Endodermal cell (in vitro differentiated cells): Measurements from ENCODE around the gene SMCO1. TPM values are rescaled to one million over a fixed set of nuclear protein-coding genes. Genes with fewer than 3 reads are reported as not detected.

Experiments
- DNase-seq: peaks from one replicate; pipeline ENCODE4 v3.0.0-alpha.2; 2017
- H3K27ac ChIP-seq: 2 replicates; pipeline ENCODE4 v1.5.1; 2013; ENCODE audit warnings: mild to moderate bottlenecking, low read depth, low read length, moderate library complexity
- H3K27me3 ChIP-seq: 2 replicates; pipeline ENCODE4 v1.6.1; 2013; ENCODE audit warnings: mild to moderate bottlenecking, low read length, moderate library complexity; ENCODE audit not compliant: insufficient read depth, control insufficient read depth, poor library complexity, severe bottlenecking
- H3K36me3 ChIP-seq: 2 replicates; pipeline ENCODE4 v1.7.0; 2013; ENCODE audit warnings: mild to moderate bottlenecking, low read length, moderate library complexity; ENCODE audit not compliant: control insufficient read depth, insufficient read depth
- H3K4me1 ChIP-seq: one replicate; pipeline ENCODE4 v1.7.0; 2013; ENCODE audit warnings: low read length; ENCODE audit not compliant: control insufficient read depth, insufficient read depth
- H3K4me3 ChIP-seq: 2 replicates; pipeline ENCODE4 v1.5.1; 2013; ENCODE audit warnings: mild to moderate bottlenecking, low read length, moderate library complexity
- H3K9ac ChIP-seq: 2 replicates; pipeline ENCODE4 v1.6.1; 2013; ENCODE audit warnings: mild to moderate bottlenecking, low read length, moderate library complexity; ENCODE audit not compliant: poor library complexity, severe bottlenecking; ENCODE audit errors: extremely low read depth
- H3K9me3 ChIP-seq: 2 replicates; pipeline ENCODE4 v1.6.1; 2013; ENCODE audit warnings: mild to moderate bottlenecking, low read length, moderate library complexity; ENCODE audit not compliant: control insufficient read depth
- H3K27ac Mint-ChIP-seq: 2 replicates; pipeline ENCODE4 v1.8.0; 2020; ENCODE audit warnings: mixed read lengths
- H3K27me3 Mint-ChIP-seq: 2 replicates; pipeline ENCODE4 v1.8.0; 2021; ENCODE audit warnings: mild to moderate bottlenecking, mixed read lengths; ENCODE audit not compliant: insufficient read depth
- H3K36me3 Mint-ChIP-seq: 2 replicates; pipeline ENCODE4 v1.8.0; 2020; ENCODE audit warnings: low read depth, mixed read lengths
- H3K4me1 Mint-ChIP-seq: 2 replicates; pipeline ENCODE4 v1.8.0; 2020; ENCODE audit warnings: mixed read lengths
- H3K4me3 Mint-ChIP-seq: 2 replicates; pipeline ENCODE4 v1.8.0; 2020; ENCODE audit warnings: mild to moderate bottlenecking, moderate library complexity, mixed read lengths
- H3K9me3 Mint-ChIP-seq: 2 replicates; pipeline ENCODE4 v1.8.0; 2020; ENCODE audit warnings: mild to moderate bottlenecking, mixed read lengths
- WGBS, 2 experiments: methylation state at CpG; one replicate each; pipeline versions ENCODE4 v1.1.5 to v1.1.7; 2013; ENCODE audit warnings: missing lambda C conversion rate in 2 of 2, mixed read lengths in 1 of 2; ENCODE audit not compliant: insufficient coverage in 1 of 2, insufficient read length in 1 of 2; 5-methylcytosine and 5-hydroxymethylcytosine counted together
- total RNA-seq, 2 donors: library from RNA; stranded (reverse); fragmentation: NEBNext Ultra II Directional in 1 of 2; extraction: Animal tissue kit (Norgen Biotek cat#: 25700) in 1 of 2; gene quantifications; 2 replicates in 1 of 2; 3 replicates in 1 of 2; pipeline ENCODE4 v1.2.1, GENCODE V29; 2021
- TF ChIP-seq, protein P1 (sequence below): fragments of 200-600 bp; sonication (generic); conservative IDR thresholded peaks from 2 replicates; pipeline ENCODE4 v1.5.0; 2021; ENCODE audit warnings: antibody characterized with exemption, mild to moderate bottlenecking

SMCO1 gene
- total RNA-seq, 2 donors from 2014 or later, result not detected

DNA sequence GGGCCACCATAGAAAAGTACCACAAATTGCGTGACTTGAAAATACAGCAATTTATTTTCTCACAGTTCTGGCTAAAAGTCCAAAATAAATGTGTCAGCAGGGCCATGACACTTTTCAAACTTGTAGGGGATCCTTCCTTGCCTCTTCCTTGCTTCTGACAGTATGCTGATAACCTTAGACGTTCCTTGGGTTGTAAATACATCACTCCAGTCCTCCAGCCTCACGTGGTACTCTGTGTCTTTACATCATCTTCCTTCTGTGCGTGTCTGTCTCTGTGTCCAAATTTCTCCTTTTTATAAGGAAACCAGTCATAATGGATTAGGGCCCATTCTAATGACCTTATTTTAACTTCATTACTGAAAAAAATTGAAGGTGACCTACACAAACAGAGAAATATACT, 19.0 kb downstream of the SMCO1 start:
- Histone ChIP-seq H3K36me3 (peaks cover 25% of the 10 kb centered on the region), H3K4me1 (no peaks in the 10 kb centered on the region), H3K4me3 (no peak overlapping the region), H3K9ac (no peak overlapping the region), H3K9me3 (no peaks in the 10 kb centered on the region), H3K27me3 (no peaks in the 10 kb centered on the region), H3K27ac (no peak overlapping the region)
- Mint-ChIP-seq H3K4me1 (peaks cover 17% of the 10 kb centered on the region), H3K27me3 (no peaks in the 10 kb centered on the region), H3K36me3 (peaks cover 40% of the 10 kb centered on the region), H3K4me3 (no peak overlapping the region), H3K9me3 (no peaks in the 10 kb centered on the region), H3K27ac (no peak overlapping the region)
- no peak for DNase-seq
- TF ChIP-seq, protein P1, sequence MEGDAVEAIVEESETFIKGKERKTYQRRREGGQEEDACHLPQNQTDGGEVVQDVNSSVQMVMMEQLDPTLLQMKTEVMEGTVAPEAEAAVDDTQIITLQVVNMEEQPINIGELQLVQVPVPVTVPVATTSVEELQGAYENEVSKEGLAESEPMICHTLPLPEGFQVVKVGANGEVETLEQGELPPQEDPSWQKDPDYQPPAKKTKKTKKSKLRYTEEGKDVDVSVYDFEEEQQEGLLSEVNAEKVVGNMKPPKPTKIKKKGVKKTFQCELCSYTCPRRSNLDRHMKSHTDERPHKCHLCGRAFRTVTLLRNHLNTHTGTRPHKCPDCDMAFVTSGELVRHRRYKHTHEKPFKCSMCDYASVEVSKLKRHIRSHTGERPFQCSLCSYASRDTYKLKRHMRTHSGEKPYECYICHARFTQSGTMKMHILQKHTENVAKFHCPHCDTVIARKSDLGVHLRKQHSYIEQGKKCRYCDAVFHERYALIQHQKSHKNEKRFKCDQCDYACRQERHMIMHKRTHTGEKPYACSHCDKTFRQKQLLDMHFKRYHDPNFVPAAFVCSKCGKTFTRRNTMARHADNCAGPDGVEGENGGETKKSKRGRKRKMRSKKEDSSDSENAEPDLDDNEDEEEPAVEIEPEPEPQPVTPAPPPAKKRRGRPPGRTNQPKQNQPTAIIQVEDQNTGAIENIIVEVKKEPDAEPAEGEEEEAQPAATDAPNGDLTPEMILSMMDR, result no peak
- 96 to 100% methylated on average over 4 of the region's 4 CpGs for WGBS, 2 experiments

DNA sequence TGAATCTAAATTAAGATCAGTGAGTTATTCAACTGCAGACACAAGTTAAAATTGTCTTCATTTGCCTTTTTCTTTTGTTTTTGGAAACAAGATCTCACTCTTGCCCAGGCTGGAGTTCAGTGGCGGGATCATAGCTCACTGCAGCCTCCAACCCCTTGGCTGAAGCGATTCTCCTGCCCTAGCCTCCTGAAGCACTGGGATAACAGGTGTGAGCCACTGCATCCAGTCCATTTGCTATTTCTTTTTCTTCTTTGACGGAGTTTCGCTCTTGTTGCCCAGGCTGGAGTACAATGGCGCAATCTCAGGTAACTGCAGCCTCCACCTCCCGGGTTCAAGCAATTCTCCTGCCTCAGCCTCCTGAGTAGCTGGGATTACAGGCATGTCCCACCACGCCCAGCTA, 21.9 kb downstream of the SMCO1 start:
- Mint-ChIP-seq H3K27ac (no peak overlapping the region), H3K27me3 (no peaks in the 10 kb centered on the region), H3K9me3 (no peaks in the 10 kb centered on the region), H3K4me1 (no peaks in the 10 kb centered on the region), H3K4me3 (no peak overlapping the region), H3K36me3 (peaks cover 29% of the 10 kb centered on the region)
- TF ChIP-seq, protein P1, result no peak
- Histone ChIP-seq H3K27me3 (no peaks in the 10 kb centered on the region), H3K4me1 (no peaks in the 10 kb centered on the region), H3K9ac (no peak overlapping the region), H3K4me3 (no peak overlapping the region), H3K9me3 (no peaks in the 10 kb centered on the region), H3K27ac (no peak overlapping the region), H3K36me3 (peaks cover 24% of the 10 kb centered on the region)
- no peak for DNase-seq
- WGBS, 2 experiments, result 91 to 94% methylated on average over 7 of the region's 7 CpGs

DNA sequence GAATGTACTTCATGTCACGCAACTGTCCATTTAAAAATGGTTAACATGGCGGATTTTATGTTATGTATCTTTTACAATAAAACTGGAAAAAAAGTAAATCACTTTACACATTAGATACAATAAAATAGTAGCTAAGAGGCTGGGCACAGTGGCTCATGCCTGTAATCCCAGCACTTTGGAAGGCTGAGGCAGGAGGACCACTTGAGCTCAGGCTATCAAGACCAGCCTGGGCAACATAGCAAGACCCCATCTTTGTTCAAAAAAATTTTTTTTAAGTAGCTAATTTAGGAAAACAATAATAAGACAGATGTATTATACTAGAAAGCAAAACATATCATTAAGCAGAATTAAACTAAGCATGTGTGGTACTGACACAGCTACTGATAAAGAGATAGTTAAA, 23.1 kb downstream of the SMCO1 start:
- Mint-ChIP-seq H3K4me3 (no peak overlapping the region), H3K36me3 (peaks cover 26% of the 10 kb centered on the region), H3K9me3 (no peaks in the 10 kb centered on the region), H3K27ac (no peak overlapping the region), H3K4me1 (no peaks in the 10 kb centered on the region), H3K27me3 (no peaks in the 10 kb centered on the region)
- 100% methylated on average over 1 of the region's 2 CpGs for WGBS, 2 experiments
- Histone ChIP-seq H3K9me3 (no peaks in the 10 kb centered on the region), H3K4me3 (no peak overlapping the region), H3K9ac (no peak overlapping the region), H3K27ac (no peak overlapping the region), H3K36me3 (peaks cover 30% of the 10 kb centered on the region), H3K4me1 (no peaks in the 10 kb centered on the region), H3K27me3 (no peaks in the 10 kb centered on the region)
- TF ChIP-seq, protein P1, result no peak
- no peak for DNase-seq
